IPS-20b (cell line): ENCODE results near the gene ZNF486.
"Not testable (repeated sequence)": the region's sequence is repeated elsewhere in the genome, so short reads cannot be mapped to it uniquely, and the experiment has no call there.

Experiments used
- H3K27ac ChIP-seq: one replicate; pipeline ENCODE4 v1.5.1; 2013; ENCODE audit warnings: low read length
- H3K27me3 ChIP-seq: 2 replicates; pipeline ENCODE4 v1.6.1; 2013; ENCODE audit warnings: mild to moderate bottlenecking, low read length, inconsistent platforms; ENCODE audit not compliant: insufficient read depth
- H3K36me3 ChIP-seq: 2 replicates; pipeline ENCODE4 v1.6.1; 2013; ENCODE audit warnings: low read depth, mild to moderate bottlenecking, inconsistent platforms, low read length, moderate library complexity; ENCODE audit not compliant: insufficient read depth
- H3K4me1 ChIP-seq: 2 replicates; pipeline ENCODE4 v1.6.1; 2013; ENCODE audit warnings: mild to moderate bottlenecking, control low read depth, inconsistent platforms, low read length, moderate library complexity; ENCODE audit not compliant: insufficient read depth
- H3K4me3 ChIP-seq: 2 replicates; pipeline ENCODE4 v1.5.1; 2013; ENCODE audit warnings: mild to moderate bottlenecking, low read length, inconsistent platforms
- H3K9ac ChIP-seq: 2 replicates; pipeline ENCODE4 v1.6.1; 2013; ENCODE audit warnings: low read depth, mild to moderate bottlenecking, inconsistent platforms, low read length, moderate library complexity
- H3K9me3 ChIP-seq: 2 replicates; pipeline ENCODE4 v1.6.1; 2013; ENCODE audit warnings: mild to moderate bottlenecking, low read depth, low read length, inconsistent platforms; ENCODE audit not compliant: insufficient read depth

ZNF486 gene

DNA sequence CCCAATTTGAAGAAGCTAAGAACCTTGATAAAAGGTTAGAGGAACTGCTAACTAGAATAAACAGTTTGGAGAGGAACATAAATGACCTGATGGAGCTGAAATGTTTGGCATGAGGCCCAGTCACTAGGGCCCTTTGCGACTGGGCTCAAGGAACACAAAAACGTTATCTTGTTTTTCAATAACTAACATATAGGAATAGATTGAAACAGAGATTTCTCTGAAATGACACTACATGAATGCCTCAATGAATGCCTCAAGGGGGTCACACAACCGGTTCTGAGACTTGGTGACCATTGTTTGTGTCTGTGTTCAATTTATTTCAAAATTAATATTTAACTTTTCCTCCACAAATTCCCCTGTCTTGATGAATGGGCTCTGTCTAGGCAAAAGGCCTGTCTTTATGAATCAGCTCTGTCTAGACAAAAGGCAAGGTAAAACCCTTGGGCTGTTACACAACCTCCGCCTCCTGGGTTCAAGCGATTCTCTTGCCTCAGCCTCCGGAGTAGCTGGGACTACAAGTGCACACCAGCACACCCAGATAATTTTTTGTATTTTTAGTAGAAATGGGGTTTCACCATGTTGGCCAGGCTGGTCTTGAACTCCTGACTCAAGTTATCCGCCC, 932 bp upstream of the ZNF486 start:
- Histone ChIP-seq H3K27ac (no peak overlapping the region), H3K9ac (no peak overlapping the region), H3K36me3 (peaks cover 14% of the 10 kb centered on the region; the same call in 1 of the 2 replicates), H3K4me1 (no peaks in the 10 kb centered on the region), H3K27me3 (no peaks in the 10 kb centered on the region), H3K9me3 (no peaks in the 10 kb centered on the region; the same call in 1 of the 2 replicates), H3K4me3 (no peak overlapping the region)

GRCh38 chr19:20167651-20168122, 673 bp downstream of the ZNF486 start:
- peaks cover 27% of the 10 kb centered on the region; the same call in 1 of the 2 replicates for H3K36me3 ChIP-seq
- peak overlapping the region; percentile 96; the same call in 1 of the 2 replicates for H3K9ac ChIP-seq
- H3K27ac ChIP-seq = peak overlapping the region; percentile 32
- H3K4me3 ChIP-seq = peak overlapping the region; percentile 96; the same call in 1 of the 2 replicates
- no peaks in the 10 kb centered on the region for H3K9me3 ChIP-seq
- H3K4me1 ChIP-seq = no peaks in the 10 kb centered on the region
- no peaks in the 10 kb centered on the region for H3K27me3 ChIP-seq

- Histone ChIP-seq H3K4me1 (no peaks in the 10 kb centered on the region), H3K27me3 (no peaks in the 10 kb centered on the region), H3K36me3 (peaks cover 45% of the 10 kb centered on the region; the same call in 1 of the 2 replicates), H3K27ac (no peak overlapping the region), H3K9me3 (peaks cover 5% of the 10 kb centered on the region), H3K9ac (no peak overlapping the region), H3K4me3 (no peak overlapping the region)
Observed at GRCh38 chr19:20171285-20171684, 4.3 kb downstream of the ZNF486 start.

- not testable (repeated sequence) for H3K9me3 ChIP-seq, H3K27me3 ChIP-seq, H3K4me3 ChIP-seq, H3K9ac ChIP-seq, H3K4me1 ChIP-seq, H3K27ac ChIP-seq
- H3K36me3 ChIP-seq = peaks cover 46% of the 10 kb centered on the region; the same call in 1 of the 2 replicates
Observed at GRCh38 chr19:20175848-20176247, 8.8 kb downstream of the ZNF486 start.

GRCh38 chr19:20179956-20180355, 12.9 kb downstream of the ZNF486 start:
- H3K9ac ChIP-seq, H3K4me1 ChIP-seq, H3K9me3 ChIP-seq, H3K4me3 ChIP-seq, H3K27ac ChIP-seq, H3K27me3 ChIP-seq: not testable (repeated sequence)
- H3K36me3 ChIP-seq = peaks cover 17% of the 10 kb centered on the region; the same call in 1 of the 2 replicates

DNA sequence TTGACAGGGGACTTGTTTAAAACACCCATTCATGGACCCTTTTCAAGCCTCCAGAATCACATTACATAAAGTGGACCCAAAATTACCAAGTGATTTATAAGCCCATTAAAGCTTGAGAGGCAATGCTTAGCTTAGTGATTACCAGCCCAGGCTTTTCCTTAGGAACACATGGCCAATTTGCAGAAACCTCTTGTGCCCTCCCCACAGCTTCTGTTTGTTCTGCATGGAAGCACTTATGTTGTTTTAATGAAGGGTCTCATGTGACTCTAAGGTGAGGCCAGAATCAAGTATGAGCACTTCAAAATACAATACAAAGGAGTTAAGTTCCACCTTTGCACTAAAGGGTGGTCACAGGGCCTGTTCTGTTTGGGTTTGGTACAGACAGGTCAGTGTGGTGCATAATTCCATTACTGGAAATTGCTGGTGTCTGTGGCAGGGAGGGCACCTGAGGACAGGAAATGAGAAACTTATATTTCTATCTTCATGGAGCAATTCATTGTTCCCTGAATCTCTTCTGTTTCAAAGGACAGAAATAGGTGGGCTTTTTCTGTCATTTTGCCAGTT, 15.3 kb downstream of the ZNF486 start:
- Histone ChIP-seq H3K27me3 (no peaks in the 10 kb centered on the region), H3K9ac (no peak overlapping the region), H3K4me3 (no peak overlapping the region), H3K9me3 (no peaks in the 10 kb centered on the region; the same call in none of the 2 replicates), H3K4me1 (peaks cover 4% of the 10 kb centered on the region; the same call in 1 of the 2 replicates), H3K36me3 (peaks cover 23% of the 10 kb centered on the region; the same call in 1 of the 2 replicates), H3K27ac (no peak overlapping the region)

GRCh38 chr19:20186174-20186573, 19.2 kb downstream of the ZNF486 start:
- Histone ChIP-seq H3K27me3 (no peaks in the 10 kb centered on the region), H3K9me3 (peaks cover 10% of the 10 kb centered on the region; the same call in 1 of the 2 replicates), H3K4me3 (no peak overlapping the region), H3K36me3 (peaks cover 50% of the 10 kb centered on the region; the same call in 1 of the 2 replicates), H3K9ac (no peak overlapping the region), H3K27ac (no peak overlapping the region), H3K4me1 (peaks cover 4% of the 10 kb centered on the region; the same call in 1 of the 2 replicates)

DNA sequence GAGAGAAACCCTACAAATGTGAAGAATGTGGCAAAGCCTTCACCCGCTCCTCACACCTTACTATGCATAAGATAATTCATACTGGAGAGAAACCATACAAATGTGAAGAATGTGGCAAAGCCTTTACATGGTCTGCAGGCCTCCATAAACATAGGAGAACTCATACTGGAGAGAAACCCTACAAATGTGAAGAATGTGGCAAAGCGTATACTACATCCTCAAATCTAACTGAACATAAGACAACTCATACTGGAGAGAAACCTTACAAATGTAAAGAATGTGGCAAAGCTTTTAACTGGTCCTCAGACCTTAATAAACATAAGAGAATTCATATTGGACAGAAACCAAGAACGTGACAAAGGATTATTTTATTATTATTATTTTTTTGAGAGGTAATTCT, 30.7 kb downstream of the ZNF486 start:
- Histone ChIP-seq H3K27me3 (no peaks in the 10 kb centered on the region), H3K27ac (no peak overlapping the region), H3K9me3 (peaks cover 50% of the 10 kb centered on the region), H3K4me1 (no peaks in the 10 kb centered on the region), H3K36me3 (peaks cover 44% of the 10 kb centered on the region; the same call in 1 of the 2 replicates), H3K4me3 (no peak overlapping the region), H3K9ac (no peak overlapping the region)

DNA sequence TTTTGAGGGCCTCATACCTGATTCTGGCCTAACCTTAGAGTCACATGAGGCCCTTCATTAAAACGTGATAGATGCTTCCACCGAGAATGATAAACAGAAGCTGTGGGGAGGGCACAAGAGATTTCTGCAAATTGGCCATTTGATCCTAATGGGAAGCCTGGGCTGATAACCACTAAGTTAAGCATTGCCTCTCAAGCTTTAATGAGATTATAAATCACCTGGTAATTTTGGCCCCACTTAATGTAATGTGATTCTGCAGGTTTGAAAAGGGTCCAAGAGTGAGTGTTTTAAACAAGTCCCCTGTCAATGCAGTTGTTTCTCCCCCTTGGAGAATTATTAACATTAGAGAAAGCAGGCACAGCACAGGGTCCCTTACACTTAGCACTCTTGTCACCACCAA, 42.0 kb downstream of the ZNF486 start:
- H3K36me3 ChIP-seq = no peaks in the 10 kb centered on the region

GRCh38 chr19:20214366-20214765, 47.4 kb downstream of the ZNF486 start:
- H3K27me3 ChIP-seq, H3K4me1 ChIP-seq, H3K4me3 ChIP-seq, H3K27ac ChIP-seq, H3K9me3 ChIP-seq, H3K36me3 ChIP-seq, H3K9ac ChIP-seq: not testable (repeated sequence)

More for the DNA sequence above, 42.0 kb downstream of the ZNF486 start:
- Histone ChIP-seq H3K9ac (no peak overlapping the region), H3K27me3 (no peaks in the 10 kb centered on the region), H3K4me3 (no peak overlapping the region), H3K9me3 (no peaks in the 10 kb centered on the region; the same call in none of the 2 replicates), H3K4me1 (no peaks in the 10 kb centered on the region), H3K27ac (no peak overlapping the region)

- not testable (repeated sequence) for H3K27me3 ChIP-seq, H3K36me3 ChIP-seq, H3K4me3 ChIP-seq, H3K4me1 ChIP-seq, H3K9me3 ChIP-seq, H3K9ac ChIP-seq, H3K27ac ChIP-seq
Observed at GRCh38 chr19:20221605-20222004, 54.6 kb downstream of the ZNF486 start.

DNA sequence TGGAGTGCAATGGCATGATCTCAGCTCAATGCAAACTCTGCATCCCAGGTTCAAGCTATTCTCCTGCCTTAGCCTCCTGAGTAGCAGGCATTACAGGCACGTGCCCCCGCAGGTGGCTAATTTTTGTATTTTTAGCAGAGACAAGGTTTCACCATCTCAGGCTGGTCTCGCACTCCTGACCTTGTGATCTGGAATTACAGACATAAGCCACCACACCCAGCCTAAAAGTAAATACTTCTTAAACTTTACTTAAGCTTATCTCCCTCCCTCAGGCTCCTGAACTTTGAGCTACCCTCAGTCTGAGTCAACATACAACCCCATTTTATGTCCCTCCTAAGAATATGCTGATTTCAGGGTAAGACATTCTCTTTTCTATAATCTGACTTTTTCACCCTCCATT, 66.1 kb downstream of the ZNF486 start:
- H3K4me1 ChIP-seq = no peaks in the 10 kb centered on the region
- no peak overlapping the region for H3K9ac ChIP-seq
- no peak overlapping the region for H3K4me3 ChIP-seq
- H3K27me3 ChIP-seq = no peaks in the 10 kb centered on the region
- no peaks in the 10 kb centered on the region; the same call in 1 of the 2 replicates for H3K9me3 ChIP-seq
- H3K27ac ChIP-seq = no peak overlapping the region
- no peaks in the 10 kb centered on the region for H3K36me3 ChIP-seq
